ENCODE measurements around the gene SPATA31A6. TPM values are rescaled to one million over a fixed set of nuclear protein-coding genes. Genes with fewer than 3 reads are reported as not detected.
"Not testable (repeated sequence)": the region's sequence is repeated elsewhere in the genome, so short reads cannot be mapped to it uniquely, and the experiment has no call there.

The SPATA31A6 gene
- total RNA-seq, 2 experiments from 2014 or later, result not detected

DNA sequence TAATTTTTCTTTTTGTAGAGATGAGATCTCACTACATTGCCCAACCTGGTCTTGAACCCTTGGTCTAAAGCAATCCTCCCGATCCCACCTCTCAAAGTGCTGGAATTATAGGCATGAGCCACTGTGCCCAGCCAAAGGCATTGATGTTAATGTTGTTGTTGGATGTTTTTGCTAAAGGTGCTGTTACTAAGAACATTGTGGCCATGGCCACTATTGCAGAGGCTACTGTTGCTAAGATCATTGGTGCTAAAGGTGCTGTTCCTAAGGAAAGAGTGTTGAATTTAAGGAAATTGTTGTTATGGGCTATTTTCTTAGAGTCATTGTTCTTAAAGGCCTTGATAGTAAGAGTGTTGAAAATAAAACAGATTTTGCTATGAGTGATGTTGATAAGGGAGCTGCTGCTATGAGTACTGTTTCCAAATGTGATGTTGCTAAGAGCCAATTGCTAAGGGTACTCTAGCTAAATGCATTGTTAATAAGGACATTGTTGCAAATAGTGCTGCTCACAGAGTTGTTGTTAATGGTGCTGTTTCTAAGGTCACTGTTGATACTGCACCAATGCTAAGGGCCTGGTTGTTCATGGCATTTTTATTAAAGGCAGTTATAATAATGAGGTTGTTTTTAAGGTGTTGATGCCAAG, 52.0 kb downstream of the SPATA31A6 start:
- CTCF ChIA-PET (ENCODE audit: unreplicated experiment); H3K36me3 ChIP-seq (ENCODE audit: insufficient read depth, low read length); intact Hi-C loops (cut with micrococcal nuclease; ENCODE audit: unreplicated experiment); H3K9me2 ChIP-seq (ENCODE audit: insufficient read depth, low read length); DNase-seq (ENCODE audit: low spot score); BruUV-seq (replicated peaks); POLR2A ChIA-PET; H2AFZ ChIP-seq (ENCODE audit: low read length); H3K4me3 ChIP-seq (ENCODE audit: low read depth, low read length, poor library complexity, severe bottlenecking); H3K9me3 ChIP-seq (ENCODE audit: low read length); H3K4me1 ChIP-seq (ENCODE audit: insufficient read depth, low read length, poor library complexity, severe bottlenecking); H3K79me2 ChIP-seq (ENCODE audit: insufficient read depth, low read depth, low read length); H3K4me2 ChIP-seq (ENCODE audit: low read length); H3K27ac ChIP-seq (ENCODE audit: low read depth, low read length, poor library complexity, severe bottlenecking); H4K20me1 ChIP-seq (ENCODE audit: insufficient read depth, low read length): not testable (repeated sequence)

DNA sequence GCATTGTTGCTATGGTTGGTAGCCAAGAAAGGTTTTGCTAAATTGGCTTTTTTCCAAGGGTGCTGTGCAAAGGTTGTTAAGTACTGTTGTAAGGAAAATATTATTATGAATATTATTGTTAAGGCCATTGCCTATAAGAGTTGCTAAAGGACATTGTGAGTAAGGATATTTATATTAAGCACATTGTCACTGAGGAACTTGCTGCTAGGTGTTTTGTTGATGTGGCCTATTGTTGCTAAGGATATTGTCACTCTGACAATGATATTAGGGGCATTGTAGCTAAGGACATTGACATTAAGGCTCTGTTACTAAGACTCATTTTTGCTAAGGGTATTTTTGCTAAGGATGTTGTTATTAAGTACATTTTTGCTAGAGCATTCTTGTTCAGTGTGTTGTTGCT, 52.6 kb downstream of the SPATA31A6 start:
- POLR2A ChIA-PET; intact Hi-C loops (cut with micrococcal nuclease; ENCODE audit: unreplicated experiment); H3K9me2 ChIP-seq (ENCODE audit: insufficient read depth, low read length): not testable (repeated sequence)

GRCh38 chr9:42237381-42237780, 53.9 kb downstream of the SPATA31A6 start:
- H3K36me3 ChIP-seq (ENCODE audit: insufficient read depth, low read length); H3K9me2 ChIP-seq (ENCODE audit: insufficient read depth, low read length); POLR2A ChIA-PET; H3K4me1 ChIP-seq (ENCODE audit: insufficient read depth, low read length, poor library complexity, severe bottlenecking); BruUV-seq (replicated peaks); H3K9me3 ChIP-seq (ENCODE audit: low read length); DNase-seq (ENCODE audit: low spot score); H3K79me2 ChIP-seq (ENCODE audit: insufficient read depth, low read depth, low read length); H4K20me1 ChIP-seq (ENCODE audit: insufficient read depth, low read length); intact Hi-C loops (cut with micrococcal nuclease; ENCODE audit: unreplicated experiment); CTCF ChIA-PET (ENCODE audit: unreplicated experiment); H3K4me2 ChIP-seq (ENCODE audit: low read length); H3K4me3 ChIP-seq (ENCODE audit: low read depth, low read length, poor library complexity, severe bottlenecking); H2AFZ ChIP-seq (ENCODE audit: low read length); H3K27ac ChIP-seq (ENCODE audit: low read depth, low read length, poor library complexity, severe bottlenecking): not testable (repeated sequence)

More for the DNA sequence above, 52.6 kb downstream of the SPATA31A6 start:
- H3K27ac ChIP-seq (ENCODE audit: low read depth, low read length, poor library complexity, severe bottlenecking); H3K4me3 ChIP-seq (ENCODE audit: low read depth, low read length, poor library complexity, severe bottlenecking); CTCF ChIA-PET (ENCODE audit: unreplicated experiment); BruUV-seq (replicated peaks); H3K36me3 ChIP-seq (ENCODE audit: insufficient read depth, low read length); H3K79me2 ChIP-seq (ENCODE audit: insufficient read depth, low read depth, low read length); H2AFZ ChIP-seq (ENCODE audit: low read length); H3K4me2 ChIP-seq (ENCODE audit: low read length); DNase-seq (ENCODE audit: low spot score); H3K4me1 ChIP-seq (ENCODE audit: insufficient read depth, low read length, poor library complexity, severe bottlenecking); H4K20me1 ChIP-seq (ENCODE audit: insufficient read depth, low read length); H3K9me3 ChIP-seq (ENCODE audit: low read length): not testable (repeated sequence)

DNA sequence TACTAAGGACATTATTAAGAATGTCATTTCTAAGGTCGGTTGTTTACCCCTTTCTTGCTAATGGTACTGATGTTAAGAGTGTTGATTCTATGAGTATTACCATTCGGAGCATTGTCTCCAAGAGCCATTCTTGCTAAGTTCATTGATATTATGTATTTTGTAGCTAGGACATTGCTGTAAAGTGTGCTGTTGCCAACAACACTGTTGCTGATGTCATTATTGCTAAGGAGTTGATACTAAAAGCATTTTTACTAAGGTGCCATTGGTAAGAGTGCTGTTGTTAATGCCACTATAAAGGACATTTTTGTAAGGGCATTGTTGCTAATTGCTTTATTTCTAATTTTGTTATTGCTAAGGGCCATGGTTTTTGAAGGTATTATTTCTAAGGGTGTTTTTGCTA, 55.4 kb downstream of the SPATA31A6 start:
- H2AFZ ChIP-seq (ENCODE audit: low read length); POLR2A ChIA-PET; H3K4me1 ChIP-seq (ENCODE audit: insufficient read depth, low read length, poor library complexity, severe bottlenecking); DNase-seq (ENCODE audit: low spot score); H4K20me1 ChIP-seq (ENCODE audit: insufficient read depth, low read length); H3K9me2 ChIP-seq (ENCODE audit: insufficient read depth, low read length); H3K27ac ChIP-seq (ENCODE audit: low read depth, low read length, poor library complexity, severe bottlenecking); BruUV-seq (replicated peaks); H3K9me3 ChIP-seq (ENCODE audit: low read length); CTCF ChIA-PET (ENCODE audit: unreplicated experiment); intact Hi-C loops (cut with micrococcal nuclease; ENCODE audit: unreplicated experiment); H3K4me2 ChIP-seq (ENCODE audit: low read length); H3K36me3 ChIP-seq (ENCODE audit: insufficient read depth, low read length); H3K4me3 ChIP-seq (ENCODE audit: low read depth, low read length, poor library complexity, severe bottlenecking); H3K79me2 ChIP-seq (ENCODE audit: insufficient read depth, low read depth, low read length): not testable (repeated sequence)

Small RNA genes within 50 kb of the gene (small RNA-seq; reads per million reads assigned to genes)
- gene AL445584.3, result not detected

Other genes with a start within 250 kb of the SPATA31A6 start
- gene CNTNAP3B, start 54.2 kb upstream of the SPATA31A6 start, total RNA-seq (2014; rRNA removed; shearing (Covaris generic)), result not detected in 2 replicates
- not detected in 2 replicates for gene CNTNAP3B, start 54.2 kb upstream of the SPATA31A6 start, total RNA-seq (2022)